Measurements from ENCODE around the gene CCKAR. TPM values are rescaled to one million over a fixed set of nuclear protein-coding genes. Genes with fewer than 3 reads are reported as not detected.

Gene CCKAR
- not detected for total RNA-seq

- no peak within 1 kb of the TSS for H3K27ac Mint-ChIP-seq
- ATAC-seq (no peak), DNase-seq (no peak)
- ChIA-PET CTCF (interaction anchor here (0.7 to 1.2 kb wide), 2 partner anchors 145 to 737 kb away, joined by 3 to 4 read pairs; no protein-coding TSS in a partner anchor), POLR2A (no interaction called here)
- no peaks in the 10 kb centered on the region for H3K9me3 Mint-ChIP-seq (ENCODE audit: low read depth)
- no peak within 1 kb of the TSS for H3K4me3 Mint-ChIP-seq
- intact Hi-C loops (cut with DNase I, micrococcal nuclease), result no loop called here
- H3K4me1 Mint-ChIP-seq, result no peaks in the 10 kb centered on the region
- H3K36me3 Mint-ChIP-seq (ENCODE audit: low read depth), result no peaks in the 10 kb centered on the region
- peaks cover 10% of the 10 kb centered on the region for H3K27me3 Mint-ChIP-seq
Measured at GRCh38 chr4:26490111-26490959, at the start of gene CCKAR. Gene CCKAR, minus strand, starts transcription at chr4:26490484. Its CDS starts 217 bp downstream, at chr4:26490267.

- intact Hi-C loops (cut with DNase I, micrococcal nuclease), result no loop called here
Measured at GRCh38 chr4:26533685-26534084, 43.4 kb upstream of the CCKAR start.

GRCh38 chr4:26531491-26532116 is 41.3 kb upstream of the CCKAR start:
- no peak overlapping the region for H3K4me3 Mint-ChIP-seq
- no peak overlapping the region for H3K27ac Mint-ChIP-seq
- CTCF ChIA-PET, result no interaction called here
- no peaks in the 10 kb centered on the region for H3K27me3 Mint-ChIP-seq
- intact Hi-C loops (cut with DNase I, micrococcal nuclease), result no loop called here
- H3K36me3 Mint-ChIP-seq (ENCODE audit: low read depth), result no peaks in the 10 kb centered on the region
- no peak for ATAC-seq
- H3K4me1 Mint-ChIP-seq, result no peaks in the 10 kb centered on the region
- POLR2A ChIA-PET, result no interaction called here
- no peaks in the 10 kb centered on the region for H3K9me3 Mint-ChIP-seq (ENCODE audit: low read depth)
- no peak for DNase-seq

More at GRCh38 chr4:26533685-26534084, 43.4 kb upstream of the CCKAR start:
- no peaks in the 10 kb centered on the region for H3K4me1 Mint-ChIP-seq
- CTCF ChIA-PET, result no interaction called here
- H3K9me3 Mint-ChIP-seq (ENCODE audit: low read depth), result no peaks in the 10 kb centered on the region
- H3K27ac Mint-ChIP-seq, result no peak overlapping the region
- POLR2A ChIA-PET, result no interaction called here
- no peaks in the 10 kb centered on the region for H3K27me3 Mint-ChIP-seq
- no peak for DNase-seq
- no peaks in the 10 kb centered on the region for H3K36me3 Mint-ChIP-seq (ENCODE audit: low read depth)
- ATAC-seq, result no peak
- H3K4me3 Mint-ChIP-seq, result no peak overlapping the region

- no peaks in the 10 kb centered on the region for H3K36me3 Mint-ChIP-seq (ENCODE audit: low read depth)
- H3K27ac Mint-ChIP-seq, result no peak overlapping the region
- no peaks in the 10 kb centered on the region for H3K4me1 Mint-ChIP-seq
- DNase-seq, result no peak
- ChIA-PET POLR2A (no interaction called here), CTCF (interaction anchor here (0.8 kb wide), 1 partner anchor 11 kb away, joined by 3 read pairs; no protein-coding TSS in a partner anchor)
- H3K9me3 Mint-ChIP-seq (ENCODE audit: low read depth), result no peaks in the 10 kb centered on the region
- no peak for ATAC-seq
- intact Hi-C loops (cut with DNase I, micrococcal nuclease), result no loop called here
- H3K27me3 Mint-ChIP-seq, result no peaks in the 10 kb centered on the region
- H3K4me3 Mint-ChIP-seq, result no peak overlapping the region
Measured at GRCh38 chr4:26530099-26530498, 39.8 kb upstream of the CCKAR start.

GRCh38 chr4:26529479-26529878 is 39.2 kb upstream of the CCKAR start:
- no peaks in the 10 kb centered on the region for H3K4me1 Mint-ChIP-seq
- no peaks in the 10 kb centered on the region for H3K36me3 Mint-ChIP-seq (ENCODE audit: low read depth)
- H3K27me3 Mint-ChIP-seq, result no peaks in the 10 kb centered on the region
- H3K4me3 Mint-ChIP-seq, result no peak overlapping the region
- intact Hi-C loops (cut with DNase I, micrococcal nuclease), result no loop called here
- ChIA-PET POLR2A (interaction anchor here (0.7 kb wide), 1 partner anchor 866 kb away, joined by 3 read pairs; no protein-coding TSS in a partner anchor), CTCF (no interaction called here)
- no peaks in the 10 kb centered on the region for H3K9me3 Mint-ChIP-seq (ENCODE audit: low read depth)
- DNase-seq (no peak), ATAC-seq (no peak)
- H3K27ac Mint-ChIP-seq, result no peak overlapping the region

- Mint-ChIP-seq H3K27me3 (peaks cover 4% of the 10 kb centered on the region), H3K36me3 (ENCODE audit: low read depth) (no peaks in the 10 kb centered on the region), H3K9me3 (ENCODE audit: low read depth) (no peaks in the 10 kb centered on the region), H3K27ac (no peak overlapping the region), H3K4me3 (no peak overlapping the region), H3K4me1 (no peaks in the 10 kb centered on the region)
- no peak for ATAC-seq
- CTCF ChIA-PET, result no interaction called here
- intact Hi-C loops (cut with DNase I, micrococcal nuclease), result no loop called here
- no peak for DNase-seq
- POLR2A ChIA-PET, result no interaction called here
Measured at GRCh38 chr4:26525771-26526150, 35.5 kb upstream of the CCKAR start.

- intact Hi-C loops (cut with DNase I, micrococcal nuclease), result no loop called here
- POLR2A ChIA-PET, result no interaction called here
- Mint-ChIP-seq H3K27ac (no peak overlapping the region), H3K36me3 (ENCODE audit: low read depth) (no peaks in the 10 kb centered on the region), H3K9me3 (ENCODE audit: low read depth) (no peaks in the 10 kb centered on the region), H3K27me3 (peaks cover 7% of the 10 kb centered on the region), H3K4me3 (no peak overlapping the region), H3K4me1 (no peaks in the 10 kb centered on the region)
- CTCF ChIA-PET, result no interaction called here
- no peak for DNase-seq
- no peak for ATAC-seq
Measured at GRCh38 chr4:26525136-26525770, 35.0 kb upstream of the CCKAR start.

GRCh38 chr4:26524011-26524410 is 33.7 kb upstream of the CCKAR start:
- no peaks in the 10 kb centered on the region for H3K36me3 Mint-ChIP-seq (ENCODE audit: low read depth)
- no peak overlapping the region for H3K4me3 Mint-ChIP-seq
- CTCF ChIA-PET, result interaction anchor here (0.6 to 1.1 kb wide), 2 partner anchors 33 to 58 kb away, joined by 3 read pairs; no protein-coding TSS in a partner anchor
- H3K4me1 Mint-ChIP-seq, result no peaks in the 10 kb centered on the region
- H3K9me3 Mint-ChIP-seq (ENCODE audit: low read depth), result no peaks in the 10 kb centered on the region
- POLR2A ChIA-PET, result no interaction called here
- intact Hi-C loops (cut with DNase I, micrococcal nuclease), result no loop called here
- H3K27me3 Mint-ChIP-seq, result peaks cover 8% of the 10 kb centered on the region
- H3K27ac Mint-ChIP-seq, result no peak overlapping the region
- ATAC-seq, result no peak
- no peak for DNase-seq

- Mint-ChIP-seq H3K4me3 (no peak overlapping the region), H3K4me1 (no peaks in the 10 kb centered on the region), H3K27me3 (peaks cover 8% of the 10 kb centered on the region), H3K36me3 (ENCODE audit: low read depth) (no peaks in the 10 kb centered on the region), H3K27ac (no peak overlapping the region), H3K9me3 (ENCODE audit: low read depth) (no peaks in the 10 kb centered on the region)
- DNase-seq (no peak), ATAC-seq (no peak)
- intact Hi-C loops (cut with DNase I, micrococcal nuclease), result no loop called here
- POLR2A ChIA-PET, result no interaction called here
- CTCF ChIA-PET, result interaction anchor here (0.7 kb wide), 1 partner anchor 488 kb away, joined by 3 read pairs; no protein-coding TSS in a partner anchor
Measured at GRCh38 chr4:26522478-26522877, 32.2 kb upstream of the CCKAR start.

- Mint-ChIP-seq H3K27ac (no peak overlapping the region), H3K4me3 (no peak overlapping the region), H3K9me3 (ENCODE audit: low read depth) (no peaks in the 10 kb centered on the region), H3K36me3 (ENCODE audit: low read depth) (no peaks in the 10 kb centered on the region), H3K27me3 (peaks cover 8% of the 10 kb centered on the region), H3K4me1 (no peaks in the 10 kb centered on the region)
- intact Hi-C loops (cut with DNase I, micrococcal nuclease), result no loop called here
- ChIA-PET CTCF (interaction anchor here (1.1 kb wide), 1 partner anchor 18 kb away, joined by 3 read pairs; no protein-coding TSS in a partner anchor), POLR2A (no interaction called here)
- no peak for ATAC-seq
- DNase-seq, result no peak
Measured at GRCh38 chr4:26520728-26521450, 30.6 kb upstream of the CCKAR start.

- no peak overlapping the region for H3K4me3 Mint-ChIP-seq
- no peaks in the 10 kb centered on the region for H3K4me1 Mint-ChIP-seq
- ChIA-PET CTCF (no interaction called here), POLR2A (no interaction called here)
- H3K27ac Mint-ChIP-seq, result no peak overlapping the region
- H3K9me3 Mint-ChIP-seq (ENCODE audit: low read depth), result no peaks in the 10 kb centered on the region
- DNase-seq (no peak), ATAC-seq (no peak)
- no peaks in the 10 kb centered on the region for H3K36me3 Mint-ChIP-seq (ENCODE audit: low read depth)
- intact Hi-C loops (cut with DNase I, micrococcal nuclease), result no loop called here
- peaks cover 17% of the 10 kb centered on the region for H3K27me3 Mint-ChIP-seq
Measured at GRCh38 chr4:26515936-26516335, 25.7 kb upstream of the CCKAR start.

Data from activated CD4-positive, alpha-beta T cell treated with anti-CD3 and anti-CD28 coated beads for 36 hours (primary cell).